Transverse colon (tissue), 4 donors: Measurements from ENCODE around the gene PPP3CA.

Source experiments
- POLR2A ChIP-seq: fragments of 450-650 bp; IDR thresholded peaks from one replicate; pipeline ENCODE4 v1.6.1; 2016; ENCODE audit warnings: antibody characterized with exemption, mild to moderate bottlenecking, moderate library complexity
- POLR2AphosphoS5 ChIP-seq, 3 donors: sonication (generic); formaldehyde crosslinking; IDR thresholded peaks; one replicate each; pipeline ENCODE4 v1.6.1; 2016; ENCODE audit warnings: antibody characterized with exemption in 3 of 3
- TF ChIP-seq, protein P1 (sequence below), 5 experiments: fragments of 200-600 bp in 3 of 5; fragments of 450-650 bp in 2 of 5; sonication (generic) in 3 of 5; IDR thresholded peaks; 1 replicate in 2 of 5; 2 replicates in 3 of 5; pipeline ENCODE4 v1.5.1; 2016 to 2017; ENCODE audit warnings: antibody characterized with exemption in 5 of 5, inconsistent platforms in 3 of 5, mild to moderate bottlenecking in 2 of 5, moderate library complexity in 1 of 5

- no peak for TF ChIP-seq POLR2AphosphoS5 (IDR thresholded peaks at IDR 0.05)
- TF ChIP-seq, protein P1, sequence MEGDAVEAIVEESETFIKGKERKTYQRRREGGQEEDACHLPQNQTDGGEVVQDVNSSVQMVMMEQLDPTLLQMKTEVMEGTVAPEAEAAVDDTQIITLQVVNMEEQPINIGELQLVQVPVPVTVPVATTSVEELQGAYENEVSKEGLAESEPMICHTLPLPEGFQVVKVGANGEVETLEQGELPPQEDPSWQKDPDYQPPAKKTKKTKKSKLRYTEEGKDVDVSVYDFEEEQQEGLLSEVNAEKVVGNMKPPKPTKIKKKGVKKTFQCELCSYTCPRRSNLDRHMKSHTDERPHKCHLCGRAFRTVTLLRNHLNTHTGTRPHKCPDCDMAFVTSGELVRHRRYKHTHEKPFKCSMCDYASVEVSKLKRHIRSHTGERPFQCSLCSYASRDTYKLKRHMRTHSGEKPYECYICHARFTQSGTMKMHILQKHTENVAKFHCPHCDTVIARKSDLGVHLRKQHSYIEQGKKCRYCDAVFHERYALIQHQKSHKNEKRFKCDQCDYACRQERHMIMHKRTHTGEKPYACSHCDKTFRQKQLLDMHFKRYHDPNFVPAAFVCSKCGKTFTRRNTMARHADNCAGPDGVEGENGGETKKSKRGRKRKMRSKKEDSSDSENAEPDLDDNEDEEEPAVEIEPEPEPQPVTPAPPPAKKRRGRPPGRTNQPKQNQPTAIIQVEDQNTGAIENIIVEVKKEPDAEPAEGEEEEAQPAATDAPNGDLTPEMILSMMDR (IDR thresholded peaks at IDR 0.05), result no peak
- no peak for TF ChIP-seq POLR2A
Observed at GRCh38 chr4:101081695-101082369, 265.5 kb downstream of the PPP3CA start.
